ENCODE results near the gene RPRD1B.

DNA sequence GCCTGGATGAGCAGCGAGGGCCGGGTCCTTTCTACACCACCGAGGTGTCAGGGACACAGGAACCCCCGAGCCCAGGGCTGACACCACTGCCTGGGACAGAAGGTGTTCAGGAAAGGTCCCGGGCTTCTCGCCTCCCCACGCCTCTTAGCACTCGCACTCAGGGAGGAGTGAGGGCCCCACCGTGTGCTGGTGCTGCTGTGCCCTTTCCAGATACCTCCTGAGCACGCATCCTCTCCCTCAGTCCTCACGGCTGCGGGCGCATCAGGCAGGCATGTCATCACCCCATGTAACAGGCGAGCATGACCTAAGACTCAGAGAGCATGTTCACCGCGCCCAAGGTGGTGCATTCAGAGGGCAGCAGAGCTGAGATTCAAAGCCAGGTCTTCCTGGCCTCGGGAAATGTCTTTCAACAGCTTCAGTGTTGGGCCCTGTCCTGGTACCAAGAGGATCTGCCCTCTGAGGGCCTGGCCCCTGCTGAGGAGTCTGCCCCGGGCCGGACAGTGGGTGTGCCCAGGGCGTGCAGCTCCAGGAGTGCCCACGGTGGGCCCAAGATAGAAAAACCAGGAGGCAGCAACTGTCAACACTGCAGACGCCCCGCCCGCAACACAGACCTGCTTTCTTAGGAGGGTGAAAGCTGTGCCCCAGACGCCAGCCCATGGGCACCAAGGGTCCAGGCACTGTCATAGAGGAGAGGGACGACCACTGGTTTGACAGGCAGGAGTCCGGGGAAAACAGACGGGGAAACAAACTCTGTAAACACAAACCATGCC is 102.3 kb downstream of the RPRD1B start:
- TF ChIP-seq, protein P1, sequence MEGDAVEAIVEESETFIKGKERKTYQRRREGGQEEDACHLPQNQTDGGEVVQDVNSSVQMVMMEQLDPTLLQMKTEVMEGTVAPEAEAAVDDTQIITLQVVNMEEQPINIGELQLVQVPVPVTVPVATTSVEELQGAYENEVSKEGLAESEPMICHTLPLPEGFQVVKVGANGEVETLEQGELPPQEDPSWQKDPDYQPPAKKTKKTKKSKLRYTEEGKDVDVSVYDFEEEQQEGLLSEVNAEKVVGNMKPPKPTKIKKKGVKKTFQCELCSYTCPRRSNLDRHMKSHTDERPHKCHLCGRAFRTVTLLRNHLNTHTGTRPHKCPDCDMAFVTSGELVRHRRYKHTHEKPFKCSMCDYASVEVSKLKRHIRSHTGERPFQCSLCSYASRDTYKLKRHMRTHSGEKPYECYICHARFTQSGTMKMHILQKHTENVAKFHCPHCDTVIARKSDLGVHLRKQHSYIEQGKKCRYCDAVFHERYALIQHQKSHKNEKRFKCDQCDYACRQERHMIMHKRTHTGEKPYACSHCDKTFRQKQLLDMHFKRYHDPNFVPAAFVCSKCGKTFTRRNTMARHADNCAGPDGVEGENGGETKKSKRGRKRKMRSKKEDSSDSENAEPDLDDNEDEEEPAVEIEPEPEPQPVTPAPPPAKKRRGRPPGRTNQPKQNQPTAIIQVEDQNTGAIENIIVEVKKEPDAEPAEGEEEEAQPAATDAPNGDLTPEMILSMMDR (IDR thresholded peaks at IDR 0.05; ENCODE audit: low read depth, low read length, missing input control), result no peak
- TF ChIP-seq EGR1 (IDR thresholded peaks at IDR 0.05; ENCODE audit: low read depth in 2 of 2) (no peak), FOXA1 (IDR thresholded peaks at IDR 0.05) (no peak)
